ENCODE results near the gene RPRD1A. TPM values are rescaled to one million over a fixed set of nuclear protein-coding genes. Genes with fewer than 3 reads are reported as not detected.
"Not testable (repeated sequence)": the region's sequence is repeated elsewhere in the genome, so short reads cannot be mapped to it uniquely, and the experiment has no call there.

The RPRD1A gene
- total RNA-seq, 2 experiments from 2014 or later: 27.9 to 32.1 TPM

DNA sequence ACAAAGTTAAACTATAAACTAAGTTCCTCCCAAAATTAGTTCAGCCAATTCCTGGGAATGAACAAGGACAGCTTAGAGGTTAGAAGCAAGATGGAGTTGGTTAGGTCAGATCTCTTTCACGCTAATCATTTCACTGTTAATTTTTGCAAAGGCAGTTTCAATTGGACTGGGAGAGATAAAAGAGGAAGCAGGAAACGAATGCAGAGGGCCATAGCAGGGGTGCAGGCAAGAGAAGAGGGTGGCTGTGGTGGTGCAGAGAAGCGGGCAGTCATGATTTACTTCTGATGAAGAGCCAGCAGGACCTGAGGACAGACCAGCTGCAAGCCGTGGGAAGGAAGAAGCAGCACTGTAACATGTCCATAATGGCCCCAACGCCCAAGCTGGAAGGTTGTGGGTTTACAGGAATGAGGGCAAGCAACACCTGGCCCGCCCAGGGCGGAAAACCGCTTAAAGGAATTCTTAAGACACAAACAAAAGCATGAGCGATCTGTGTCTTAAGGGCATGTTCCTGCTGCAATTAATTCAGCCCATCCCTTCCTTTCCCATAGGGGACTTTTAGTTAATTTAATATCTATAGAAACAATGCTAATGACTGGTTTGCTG is 99.0 kb downstream of the RPRD1A start:
- no peak overlapping the region for H3K4me3 Mint-ChIP-seq
- ChIA-PET POLR2A (no interaction called here), CTCF (interaction anchor here (0.7 kb wide), 1 partner anchor 32 kb away, joined by 4 read pairs; no protein-coding TSS in a partner anchor)
- no peaks in the 10 kb centered on the region for H3K9me3 Mint-ChIP-seq (ENCODE audit: low read depth)
- intact Hi-C loops (cut with DNase I, micrococcal nuclease): no loop called here
- DNase-seq (no peak), ATAC-seq (no peak)
- H3K36me3 Mint-ChIP-seq (ENCODE audit: low read depth): peaks cover 9% of the 10 kb centered on the region
- H3K27ac Mint-ChIP-seq: peak overlapping the region; percentile 32
- peaks cover 43% of the 10 kb centered on the region for H3K4me1 Mint-ChIP-seq
- H3K27me3 Mint-ChIP-seq: no peaks in the 10 kb centered on the region

DNA sequence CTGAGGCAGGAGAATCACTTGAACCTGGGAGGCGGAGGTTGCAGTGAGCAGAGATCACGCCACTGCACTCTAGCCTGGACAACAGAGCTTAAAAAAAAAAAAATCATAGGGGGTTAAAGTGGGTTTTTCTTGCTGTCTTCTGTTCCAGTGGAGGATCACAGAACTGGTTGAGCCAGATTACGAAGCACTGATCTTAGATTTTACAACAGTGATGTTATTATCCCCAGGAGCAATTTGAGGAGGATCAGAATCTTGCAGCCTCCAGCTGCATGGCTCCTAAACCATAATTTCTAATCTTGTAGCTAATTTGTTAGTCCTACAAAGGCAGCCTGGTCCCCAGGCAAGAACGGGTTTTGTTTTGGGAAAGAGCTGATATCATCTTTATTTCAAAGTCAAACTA is 99.5 kb downstream of the RPRD1A start:
- Mint-ChIP-seq H3K4me1 (peaks cover 40% of the 10 kb centered on the region), H3K27ac (peak overlapping the region; percentile 29)
- H3K27me3 Mint-ChIP-seq; intact Hi-C loops (cut with DNase I, micrococcal nuclease); H3K9me3 Mint-ChIP-seq (ENCODE audit: low read depth); POLR2A ChIA-PET; DNase-seq; H3K4me3 Mint-ChIP-seq; ATAC-seq; H3K36me3 Mint-ChIP-seq (ENCODE audit: low read depth): not testable (repeated sequence)
- CTCF ChIA-PET: interaction anchor here (0.7 kb wide), 2 partner anchors 32 to 50 kb away, joined by 3 to 4 read pairs; no protein-coding TSS in a partner anchor

DNA sequence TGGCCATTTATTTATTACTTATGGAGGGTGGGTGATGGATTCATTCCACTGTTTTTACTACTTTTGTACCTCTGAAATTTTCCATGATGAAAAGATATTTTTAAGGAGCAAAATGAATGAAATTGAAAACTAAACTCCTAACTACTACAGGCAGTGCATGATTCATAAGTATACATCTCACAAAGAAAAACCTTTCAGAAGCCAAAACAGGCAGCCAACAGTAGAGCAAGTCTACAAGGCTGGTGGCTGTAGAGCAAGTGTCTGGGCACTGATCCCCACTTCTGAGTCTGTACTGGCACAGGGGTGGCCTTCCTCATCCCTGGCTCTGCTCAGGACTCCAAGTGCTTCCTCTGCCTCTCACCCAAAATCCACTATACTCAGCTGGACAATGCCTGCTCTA is 103.0 kb downstream of the RPRD1A start:
- Mint-ChIP-seq H3K4me3 (no peak overlapping the region), H3K36me3 (ENCODE audit: low read depth) (no peaks in the 10 kb centered on the region), H3K9me3 (ENCODE audit: low read depth) (no peaks in the 10 kb centered on the region), H3K27ac (peak overlapping the region; percentile 77), H3K4me1 (peaks cover 22% of the 10 kb centered on the region), H3K27me3 (no peaks in the 10 kb centered on the region)
- DNase-seq: no peak
- ATAC-seq: peak; percentile 85
- ChIA-PET CTCF (interaction anchor here (0.6 kb wide), 1 partner anchor 372 kb away, joined by 3 read pairs; no protein-coding TSS in a partner anchor), POLR2A (no interaction called here)
- intact Hi-C loops (cut with DNase I, micrococcal nuclease): no loop called here

DNA sequence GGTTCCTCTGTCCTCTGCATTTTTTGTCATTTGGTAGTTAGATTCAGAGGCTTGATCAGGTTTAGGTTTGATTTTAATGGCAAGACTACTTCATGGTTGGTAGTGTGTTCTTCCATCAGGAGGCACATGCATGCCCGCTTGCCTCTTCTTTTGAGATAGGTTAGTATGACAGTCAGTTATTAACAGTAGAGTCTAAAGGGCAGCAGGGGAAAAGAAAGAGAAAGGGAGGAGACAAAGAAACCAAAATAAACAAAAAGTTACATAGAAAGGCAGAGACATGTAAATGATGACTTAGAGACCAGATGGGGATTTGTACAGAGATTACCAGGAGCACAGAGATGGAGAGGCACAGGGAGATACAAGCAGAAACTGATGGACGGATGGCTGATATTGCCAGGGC is 105.0 kb downstream of the RPRD1A start:
- Mint-ChIP-seq H3K9me3 (ENCODE audit: low read depth) (no peaks in the 10 kb centered on the region), H3K27ac (no peak overlapping the region), H3K4me1 (peaks cover 11% of the 10 kb centered on the region), H3K36me3 (ENCODE audit: low read depth) (no peaks in the 10 kb centered on the region), H3K4me3 (no peak overlapping the region), H3K27me3 (peaks cover 6% of the 10 kb centered on the region)
- intact Hi-C loops (cut with DNase I, micrococcal nuclease): no loop called here
- ATAC-seq (no peak), DNase-seq (no peak)
- ChIA-PET CTCF (no interaction called here), POLR2A (no interaction called here)

DNA sequence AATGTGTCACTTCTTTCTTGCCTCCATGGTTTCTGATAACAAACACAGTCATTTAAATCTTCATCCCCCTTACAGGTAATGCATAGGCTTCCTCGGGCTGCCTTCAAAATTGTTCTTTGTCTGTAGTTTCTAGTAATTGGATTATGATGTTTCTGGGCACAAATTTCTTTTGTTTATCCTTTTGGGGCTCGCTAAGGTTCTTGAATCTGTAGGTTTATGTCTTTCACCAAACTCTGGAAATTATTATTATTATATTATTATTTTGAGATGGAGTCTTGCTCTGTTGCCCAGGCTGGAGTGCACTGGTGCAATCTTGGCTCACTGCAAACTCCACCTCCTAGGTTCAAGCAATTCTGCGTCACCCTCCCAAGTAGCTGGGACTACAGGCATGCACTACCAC is 111.1 kb downstream of the RPRD1A start:
- H3K27ac Mint-ChIP-seq: no peak overlapping the region
- H3K9me3 Mint-ChIP-seq (ENCODE audit: low read depth): peaks cover 2% of the 10 kb centered on the region
- ChIA-PET CTCF (no interaction called here), POLR2A (no interaction called here)
- H3K4me1 Mint-ChIP-seq: no peaks in the 10 kb centered on the region
- ATAC-seq (no peak), DNase-seq (no peak)
- H3K27me3 Mint-ChIP-seq: peaks cover 22% of the 10 kb centered on the region
- H3K4me3 Mint-ChIP-seq: no peak overlapping the region
- peaks cover 1% of the 10 kb centered on the region for H3K36me3 Mint-ChIP-seq (ENCODE audit: low read depth)
- intact Hi-C loops (cut with DNase I, micrococcal nuclease): no loop called here

DNA sequence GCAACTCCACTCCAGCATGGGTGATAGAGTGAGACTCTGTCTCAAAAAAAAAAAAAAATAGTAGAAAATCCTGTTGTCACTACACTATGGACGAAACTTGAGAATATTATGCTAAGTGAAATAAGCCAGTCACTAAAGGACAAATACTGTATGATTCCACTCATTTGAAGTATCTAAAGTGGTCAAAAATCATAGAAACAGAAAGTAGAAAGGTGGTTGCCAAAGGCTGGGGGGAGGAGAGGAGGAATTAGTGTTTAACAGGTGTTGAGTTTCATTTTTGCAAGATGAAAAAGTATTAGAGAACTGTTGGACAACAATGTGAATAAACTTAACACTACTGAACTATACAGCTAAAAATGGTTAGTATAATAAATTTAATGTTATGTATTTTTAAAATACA is 113.7 kb downstream of the RPRD1A start:
- Mint-ChIP-seq H3K9me3 (ENCODE audit: low read depth) (peaks cover 2% of the 10 kb centered on the region), H3K27ac (no peak overlapping the region), H3K4me1 (peaks cover 1% of the 10 kb centered on the region), H3K27me3 (peaks cover 33% of the 10 kb centered on the region), H3K36me3 (ENCODE audit: low read depth) (peaks cover 1% of the 10 kb centered on the region), H3K4me3 (no peak overlapping the region)
- ChIA-PET CTCF (interaction anchor here (0.9 kb wide), 1 partner anchor 726 kb away, joined by 4 read pairs; no protein-coding TSS in a partner anchor), POLR2A (no interaction called here)
- intact Hi-C loops (cut with DNase I, micrococcal nuclease): loop anchor here (5.0 kb wide), 2 partner anchors 546 to 566 kb away; no protein-coding TSS in a partner anchor
- no peak for DNase-seq
- no peak for ATAC-seq

DNA sequence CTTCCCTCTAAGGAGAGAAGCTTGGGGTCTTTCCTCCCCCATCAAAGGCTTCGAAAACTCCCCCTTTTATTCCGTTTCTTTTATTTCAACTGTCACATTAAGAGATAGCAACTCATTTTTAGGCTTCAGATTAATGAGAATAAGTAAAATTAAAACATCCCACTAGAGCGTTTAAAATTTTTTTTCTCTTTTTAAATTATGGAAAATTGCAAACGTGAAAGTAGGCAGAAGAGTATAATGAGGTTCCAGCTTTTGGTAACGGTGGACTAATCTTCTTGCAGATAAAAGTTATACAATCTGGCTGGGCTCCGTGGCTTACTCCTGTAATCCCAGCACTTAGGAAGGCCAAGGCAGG is 116.8 kb downstream of the RPRD1A start:
- CTCF ChIA-PET: interaction anchor here (0.6 to 3.8 kb wide), 7 partner anchors 9 to 549 kb away, joined by 3 to 22 read pairs (median 4); partner anchors contain the start of gene RMP24
- H3K9me3 Mint-ChIP-seq (ENCODE audit: low read depth): no peaks in the 10 kb centered on the region
- ATAC-seq: no peak
- no peaks in the 10 kb centered on the region for H3K36me3 Mint-ChIP-seq (ENCODE audit: low read depth)
- peaks cover 19% of the 10 kb centered on the region for H3K27me3 Mint-ChIP-seq
- H3K4me3 Mint-ChIP-seq: peak overlapping the region; percentile 75
- peaks cover 1% of the 10 kb centered on the region for H3K4me1 Mint-ChIP-seq
- POLR2A ChIA-PET: no interaction called here
- intact Hi-C loops (cut with DNase I, micrococcal nuclease): loop anchor here (1.0 to 5.0 kb wide), 5 partner anchors 194 to 563 kb away; no protein-coding TSS in a partner anchor
- no peak overlapping the region for H3K27ac Mint-ChIP-seq
- no peak for DNase-seq

DNA sequence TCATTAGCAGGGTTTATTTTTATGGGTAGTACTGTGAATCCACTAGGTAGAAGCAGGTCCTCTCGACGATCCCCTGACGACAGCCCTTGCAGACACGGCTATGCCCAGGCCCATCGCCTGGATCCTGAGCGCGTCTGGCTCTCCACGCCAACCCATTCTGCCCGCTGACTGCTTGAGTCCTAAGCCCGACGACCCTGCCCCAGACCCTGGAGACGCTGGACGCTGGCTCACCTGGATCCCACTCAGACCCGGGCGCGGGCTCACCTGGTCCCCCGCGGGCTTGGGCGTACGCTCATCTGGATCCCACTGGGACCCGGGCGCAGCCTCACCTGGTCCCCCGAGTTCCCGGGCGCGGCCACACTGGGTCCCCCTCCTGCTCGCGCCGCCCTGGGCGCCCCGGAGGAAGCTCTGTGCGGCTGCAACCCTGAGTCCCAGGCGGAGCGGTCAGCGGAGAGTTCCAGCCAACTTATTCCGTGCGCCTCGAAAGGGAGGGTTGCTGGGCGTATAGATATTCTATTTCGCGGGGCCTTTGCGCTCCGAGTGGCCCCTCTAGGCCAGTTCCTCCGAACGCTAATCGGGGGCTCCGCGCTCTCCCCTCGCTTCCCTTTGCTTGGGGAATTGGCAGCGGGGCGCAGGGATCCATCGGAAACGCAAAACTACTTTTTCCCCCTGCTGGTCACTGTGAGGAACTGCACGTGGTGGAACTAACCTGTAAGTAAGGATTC is 117.3 kb downstream of the RPRD1A start:
- POLR2A ChIA-PET: no interaction called here
- intact Hi-C loops (cut with DNase I, micrococcal nuclease): loop anchor here (1.0 to 5.0 kb wide), 5 partner anchors 194 to 563 kb away; no protein-coding TSS in a partner anchor
- DNase-seq (peak; percentile 67), ATAC-seq (peak; percentile 70)
- peaks cover 19% of the 10 kb centered on the region for H3K27me3 Mint-ChIP-seq
- CTCF ChIA-PET: interaction anchor here (0.6 to 3.8 kb wide), 9 partner anchors 9 to 549 kb away, joined by 3 to 22 read pairs (median 4); partner anchors contain the start of gene RMP24
- H3K4me3 Mint-ChIP-seq: peak overlapping the region; percentile 75
- peaks cover 1% of the 10 kb centered on the region for H3K4me1 Mint-ChIP-seq
- no peaks in the 10 kb centered on the region for H3K9me3 Mint-ChIP-seq (ENCODE audit: low read depth)
- no peak overlapping the region for H3K27ac Mint-ChIP-seq
- H3K36me3 Mint-ChIP-seq (ENCODE audit: low read depth): no peaks in the 10 kb centered on the region

DNA sequence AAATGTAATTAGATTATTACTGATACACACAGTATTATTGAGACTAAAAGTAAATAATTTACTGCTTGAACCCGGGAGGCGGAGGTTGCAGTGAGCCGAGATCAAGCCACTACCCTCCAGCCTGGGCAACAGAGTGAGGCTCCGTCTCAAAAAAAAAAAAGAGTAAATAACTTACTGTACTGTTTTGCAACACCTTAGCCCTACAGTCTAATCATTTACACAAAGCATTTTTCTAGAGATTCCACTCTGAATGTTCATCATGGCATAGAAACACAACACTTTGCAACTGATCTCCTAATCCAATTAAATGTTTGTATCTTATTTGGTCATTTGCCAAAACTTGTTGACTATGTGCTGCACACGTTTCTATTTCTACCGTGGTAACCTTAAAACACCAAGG is 118.3 kb downstream of the RPRD1A start:
- Mint-ChIP-seq H3K27ac (no peak overlapping the region), H3K36me3 (ENCODE audit: low read depth) (no peaks in the 10 kb centered on the region), H3K4me1 (peaks cover 1% of the 10 kb centered on the region), H3K9me3 (ENCODE audit: low read depth) (no peaks in the 10 kb centered on the region), H3K27me3 (peaks cover 19% of the 10 kb centered on the region), H3K4me3 (no peak overlapping the region)
- CTCF ChIA-PET: interaction anchor here (1.8 to 3.8 kb wide), 3 partner anchors 12 to 192 kb away, joined by 6 to 22 read pairs (median 8); partner anchors contain the start of gene RMP24
- ATAC-seq (no peak), DNase-seq (no peak)
- POLR2A ChIA-PET: no interaction called here
- intact Hi-C loops (cut with DNase I, micrococcal nuclease): no loop called here

DNA sequence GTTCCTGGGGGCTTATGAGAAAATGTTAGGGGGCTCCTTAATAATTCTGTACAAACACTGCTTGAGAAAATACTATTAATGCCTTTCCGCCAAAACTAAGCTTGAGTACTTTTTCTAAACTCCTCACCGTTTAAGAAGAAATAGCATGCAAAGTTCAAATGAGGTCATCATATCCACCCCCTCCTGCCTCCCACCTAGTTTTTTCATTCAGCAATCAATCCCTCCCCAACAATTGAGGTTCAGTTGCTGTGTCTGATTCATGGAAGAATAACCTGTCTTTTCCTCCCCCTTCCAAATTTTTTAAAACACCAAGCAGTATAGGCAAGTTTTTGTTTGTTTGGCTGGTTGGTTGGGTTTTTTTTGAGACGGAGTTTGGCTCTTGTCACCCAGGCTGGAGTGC is 119.3 kb downstream of the RPRD1A start:
- ATAC-seq: no peak
- POLR2A ChIA-PET: no interaction called here
- no peak for DNase-seq
- no peak overlapping the region for H3K27ac Mint-ChIP-seq
- no peaks in the 10 kb centered on the region for H3K36me3 Mint-ChIP-seq (ENCODE audit: low read depth)
- intact Hi-C loops (cut with DNase I, micrococcal nuclease): no loop called here
- H3K27me3 Mint-ChIP-seq: peaks cover 19% of the 10 kb centered on the region
- no peaks in the 10 kb centered on the region for H3K9me3 Mint-ChIP-seq (ENCODE audit: low read depth)
- H3K4me3 Mint-ChIP-seq: no peak overlapping the region
- H3K4me1 Mint-ChIP-seq: peaks cover 1% of the 10 kb centered on the region
- CTCF ChIA-PET: interaction anchor here (0.9 to 3.8 kb wide), 4 partner anchors 10 to 191 kb away, joined by 3 to 22 read pairs (median 6); no protein-coding TSS in a partner anchor

DNA sequence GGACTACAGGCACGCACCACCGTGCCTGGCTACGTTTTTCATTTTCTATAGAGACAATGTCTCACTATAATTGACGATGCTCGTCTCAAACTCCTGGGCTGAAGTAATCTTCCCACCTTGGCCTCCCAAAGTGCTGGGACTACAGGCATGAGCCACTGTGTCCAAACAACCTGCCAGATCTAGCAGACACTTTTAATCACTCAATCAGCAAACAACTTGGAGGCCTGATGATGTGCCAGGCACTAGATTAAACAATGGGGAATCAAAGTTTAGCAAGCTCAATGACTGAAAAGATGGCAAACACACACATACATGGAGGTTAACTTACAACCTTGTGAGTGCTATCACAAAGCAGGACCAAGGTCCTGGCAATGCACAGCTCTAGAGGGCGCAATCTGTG is 124.7 kb downstream of the RPRD1A start:
- no peak overlapping the region for H3K4me3 Mint-ChIP-seq
- CTCF ChIA-PET: no interaction called here
- no peaks in the 10 kb centered on the region for H3K36me3 Mint-ChIP-seq (ENCODE audit: low read depth)
- no peaks in the 10 kb centered on the region for H3K9me3 Mint-ChIP-seq (ENCODE audit: low read depth)
- H3K27ac Mint-ChIP-seq: no peak overlapping the region
- no peak for ATAC-seq
- POLR2A ChIA-PET: no interaction called here
- no peak for DNase-seq
- peaks cover 5% of the 10 kb centered on the region for H3K27me3 Mint-ChIP-seq
- intact Hi-C loops (cut with DNase I, micrococcal nuclease): no loop called here
- no peaks in the 10 kb centered on the region for H3K4me1 Mint-ChIP-seq

DNA sequence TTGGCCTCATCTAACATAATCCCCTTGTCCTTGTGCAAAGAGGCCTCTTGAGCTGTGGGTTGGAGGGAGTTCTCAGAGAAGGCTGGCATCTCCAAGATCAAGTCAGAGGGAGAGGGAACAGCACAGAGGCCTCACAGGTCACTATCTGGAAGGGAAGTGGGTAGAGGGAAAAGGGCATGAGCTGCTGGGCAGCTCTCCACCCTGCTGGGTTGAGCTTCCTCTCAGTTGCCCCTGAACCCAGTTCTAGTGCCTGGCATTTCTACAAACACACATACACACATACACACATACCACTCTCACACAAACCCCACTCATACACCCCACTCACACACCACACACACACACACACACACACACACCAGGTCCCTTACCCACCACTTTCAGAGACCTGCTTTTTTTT is 125.2 kb downstream of the RPRD1A start:
- no peak for ATAC-seq
- H3K27ac Mint-ChIP-seq: no peak overlapping the region
- H3K27me3 Mint-ChIP-seq: peaks cover 5% of the 10 kb centered on the region
- intact Hi-C loops (cut with DNase I, micrococcal nuclease): no loop called here
- H3K4me1 Mint-ChIP-seq: no peaks in the 10 kb centered on the region
- H3K36me3 Mint-ChIP-seq (ENCODE audit: low read depth): no peaks in the 10 kb centered on the region
- CTCF ChIA-PET: interaction anchor here (1.1 to 2.1 kb wide), 2 partner anchors 9 to 72 kb away, joined by 3 to 14 read pairs; no protein-coding TSS in a partner anchor
- no peaks in the 10 kb centered on the region for H3K9me3 Mint-ChIP-seq (ENCODE audit: low read depth)
- no peak overlapping the region for H3K4me3 Mint-ChIP-seq
- DNase-seq: no peak
- POLR2A ChIA-PET: no interaction called here
